Thyroid gland (tissue), 4 donors: Measurements from ENCODE around the gene BSN.

Experiments
- CTCF ChIP-seq, 6 experiments: fragments of 200-600 bp in 3 of 6; fragments of 450-650 bp in 3 of 6; sonication (generic) in 3 of 6; IDR thresholded peaks; one replicate each; pipeline ENCODE4 v1.5.1; 2016 to 2019; ENCODE audit warnings: antibody characterized with exemption in 6 of 6, mild to moderate bottlenecking in 2 of 6, inconsistent platforms in 1 of 6, moderate library complexity in 1 of 6
- POLR2A ChIP-seq, 2 donors: fragments of 450-650 bp; IDR thresholded peaks; one replicate each; pipeline ENCODE4 v1.6.1; 2017; ENCODE audit warnings: antibody characterized with exemption in 2 of 2, mild to moderate bottlenecking in 2 of 2, moderate library complexity in 1 of 2

- TF ChIP-seq POLR2A (IDR thresholded peaks at IDR 0.05): no peak
- TF ChIP-seq CTCF (IDR thresholded peaks at IDR 0.05): no peak
These were observed 72.5 kb downstream of the BSN start for GRCh38 chr3:49626796-49627195.
